Measurements from ENCODE around the gene HBA2. TPM values are rescaled to one million over a fixed set of nuclear protein-coding genes. Genes with fewer than 3 reads are reported as not detected.
A peak's percentile ranks its signal among the peaks of the same experiment; 100 is the strongest.
"Not testable (repeated sequence)": the region's sequence is repeated elsewhere in the genome, so short reads cannot be mapped to it uniquely, and the experiment has no call there.

The HBA2 gene
- total RNA-seq, 2 experiments from 2014 or later, result not detected

- no peak overlapping the region for H3K27ac Mint-ChIP-seq
- H3K9me3 ChIP-seq (ENCODE audit: control insufficient read depth in 1 of 2, insufficient read depth in 1 of 2, low read length in 2 of 2), result peaks cover 0 to 13% of the 10 kb centered on the region in 2 experiments
- H3K9me3 Mint-ChIP-seq, result no peaks in the 10 kb centered on the region
- peaks cover 55 to 65% of the 10 kb centered on the region in 2 experiments for H3K27me3 ChIP-seq (ENCODE audit: control insufficient read depth in 1 of 2, insufficient read depth in 2 of 2, low read length in 2 of 2)
- H3K27ac ChIP-seq (ENCODE audit: low read depth in 1 of 2, low read length in 2 of 2), result no peak overlapping the region
- ChIA-PET POLR2A (no interaction called here), CTCF (no interaction called here)
- no peaks in the 10 kb centered on the region for H3K36me3 Mint-ChIP-seq (ENCODE audit: low read depth)
- intact Hi-C loops (cut with DNase I, micrococcal nuclease), result no loop called here
- peaks cover 2% of the 10 kb centered on the region for H3K4me1 Mint-ChIP-seq (ENCODE audit: low read depth)
- no peak for TF ChIP-seq CTCF (IDR thresholded peaks at IDR 0.05)
- ATAC-seq (ENCODE audit: poor library complexity) (no peak), DNase-seq (no peak)
- peaks cover 71% of the 10 kb centered on the region for H3K27me3 Mint-ChIP-seq
- peak overlapping the region; percentile 15 for H3K4me3 Mint-ChIP-seq
- peaks cover 23% of the 10 kb centered on the region for H3K4me1 ChIP-seq (ENCODE audit: insufficient read depth, low read length)
- no peaks in the 10 kb centered on the region for H3K36me3 ChIP-seq (ENCODE audit: insufficient read depth, low read length)
- H3K4me3 ChIP-seq (ENCODE audit: low read length), result no peak overlapping the region
Observed at GRCh38 chr16:167122-167690, 5.5 kb upstream of the HBA2 start.

- Histone ChIP-seq H3K27me3 (ENCODE audit: control insufficient read depth in 1 of 2, insufficient read depth in 2 of 2, low read length in 2 of 2) (peaks cover 51 to 54% of the 10 kb centered on the region in 2 experiments), H3K36me3 (ENCODE audit: insufficient read depth, low read length) (no peaks in the 10 kb centered on the region), H3K4me1 (ENCODE audit: insufficient read depth, low read length) (peaks cover 27% of the 10 kb centered on the region), H3K4me3 (ENCODE audit: low read length) (no peak overlapping the region), H3K9me3 (ENCODE audit: control insufficient read depth in 1 of 2, insufficient read depth in 1 of 2, low read length in 2 of 2) (peaks cover 0 to 13% of the 10 kb centered on the region in 2 experiments), H3K27ac (ENCODE audit: low read depth in 1 of 2, low read length in 2 of 2) (no peak overlapping the region)
- Mint-ChIP-seq H3K27me3 (peaks cover 66% of the 10 kb centered on the region), H3K9me3 (no peaks in the 10 kb centered on the region), H3K4me3 (peak overlapping the region; percentile 49), H3K4me1 (ENCODE audit: low read depth) (no peaks in the 10 kb centered on the region), H3K27ac (no peak overlapping the region), H3K36me3 (ENCODE audit: low read depth) (no peaks in the 10 kb centered on the region)
- TF ChIP-seq CTCF (IDR thresholded peaks at IDR 0.05), result no peak
- CTCF ChIA-PET, result no interaction called here
- DNase-seq (no peak), ATAC-seq (ENCODE audit: poor library complexity) (no peak)
- POLR2A ChIA-PET, result no interaction called here
- intact Hi-C loops (cut with DNase I, micrococcal nuclease), result no loop called here
Observed at GRCh38 chr16:168424-168823, 4.3 kb upstream of the HBA2 start.

- H3K4me1 Mint-ChIP-seq (ENCODE audit: low read depth), result no peaks in the 10 kb centered on the region
- intact Hi-C loops (cut with DNase I, micrococcal nuclease), result no loop called here
- peaks cover 0 to 13% of the 10 kb centered on the region in 2 experiments for H3K9me3 ChIP-seq (ENCODE audit: control insufficient read depth in 1 of 2, insufficient read depth in 1 of 2, low read length in 2 of 2)
- no peaks in the 10 kb centered on the region for H3K36me3 Mint-ChIP-seq (ENCODE audit: low read depth)
- CTCF ChIA-PET, result no interaction called here
- no peaks in the 10 kb centered on the region for H3K36me3 ChIP-seq (ENCODE audit: insufficient read depth, low read length)
- H3K27me3 ChIP-seq (ENCODE audit: control insufficient read depth in 1 of 2, insufficient read depth in 2 of 2, low read length in 2 of 2), result peaks cover 52 to 54% of the 10 kb centered on the region in 2 experiments
- no peaks in the 10 kb centered on the region for H3K9me3 Mint-ChIP-seq
- H3K27ac ChIP-seq (ENCODE audit: low read depth in 1 of 2, low read length in 2 of 2), result no peak overlapping the region
- DNase-seq, result no peak
- H3K4me1 ChIP-seq (ENCODE audit: insufficient read depth, low read length), result peaks cover 28% of the 10 kb centered on the region
- peaks cover 72% of the 10 kb centered on the region for H3K27me3 Mint-ChIP-seq
- H3K27ac Mint-ChIP-seq, result no peak overlapping the region
- ATAC-seq (ENCODE audit: poor library complexity), result no peak
- no peak overlapping the region for H3K4me3 Mint-ChIP-seq
- no peak for TF ChIP-seq CTCF (IDR thresholded peaks at IDR 0.05)
- POLR2A ChIA-PET, result no interaction called here
- H3K4me3 ChIP-seq (ENCODE audit: low read length), result no peak overlapping the region
Observed at GRCh38 chr16:169014-169413, 3.7 kb upstream of the HBA2 start.

GRCh38 chr16:170088-170507 lies 2.6 kb upstream of the HBA2 start:
- H3K9me3 Mint-ChIP-seq, CTCF ChIA-PET: not testable (repeated sequence)

More at GRCh38 chr16:170088-170507, 2.6 kb upstream of the HBA2 start:
- intact Hi-C loops (cut with DNase I, micrococcal nuclease); H3K4me1 Mint-ChIP-seq (ENCODE audit: low read depth); H3K4me3 Mint-ChIP-seq; H3K27ac ChIP-seq (ENCODE audit: low read depth in 1 of 2, low read length in 2 of 2); H3K36me3 Mint-ChIP-seq (ENCODE audit: low read depth); H3K4me3 ChIP-seq (ENCODE audit: low read length); H3K36me3 ChIP-seq (ENCODE audit: insufficient read depth, low read length); H3K27ac Mint-ChIP-seq; DNase-seq; POLR2A ChIA-PET; ATAC-seq (ENCODE audit: poor library complexity): not testable (repeated sequence)
- Histone ChIP-seq H3K9me3 (ENCODE audit: control insufficient read depth in 1 of 2, insufficient read depth in 1 of 2, low read length in 2 of 2) (peaks cover 0 to 11% of the 10 kb centered on the region in 2 experiments), H3K4me1 (ENCODE audit: insufficient read depth, low read length) (peaks cover 25% of the 10 kb centered on the region), H3K27me3 (ENCODE audit: control insufficient read depth in 1 of 2, insufficient read depth in 2 of 2, low read length in 2 of 2) (peaks cover 55 to 60% of the 10 kb centered on the region in 2 experiments)
- peaks cover 82% of the 10 kb centered on the region for H3K27me3 Mint-ChIP-seq
